HG02852 (cell line): ENCODE data around the gene TCF12.

Source experiments
- ATAC-seq: cut with Tn5 transposase; IDR thresholded peaks from one replicate; pipeline ENCODE4 v1.9.1; 2021; ENCODE audit warnings: mild to moderate bottlenecking, moderate library complexity; ENCODE audit not compliant: unreplicated experiment

TCF12 gene

GRCh38 chr15:57284535-57284934, 366.1 kb downstream of the TCF12 start:
- ATAC-seq = peak; percentile 58

GRCh38 chr15:57285386-57285785, 366.9 kb downstream of the TCF12 start:
- no peak for ATAC-seq

- ATAC-seq = no peak
Measured at GRCh38 chr15:57286446-57287122, 368.1 kb downstream of the TCF12 start.

- ATAC-seq = no peak
Measured at GRCh38 chr15:57287123-57287521, 368.7 kb downstream of the TCF12 start.

GRCh38 chr15:57288926-57289580, 370.6 kb downstream of the TCF12 start:
- ATAC-seq = no peak

- no peak for ATAC-seq
Measured at GRCh38 chr15:57290187-57290586, 371.7 kb downstream of the TCF12 start.

- no peak for ATAC-seq
Measured at GRCh38 chr15:57290826-57291225, 372.4 kb downstream of the TCF12 start.

- no peak for ATAC-seq
Measured at GRCh38 chr15:57296473-57297162, 378.2 kb downstream of the TCF12 start.

- no peak for ATAC-seq
Measured at GRCh38 chr15:57297163-57297593, 378.7 kb downstream of the TCF12 start.

- no peak for ATAC-seq
Measured at GRCh38 chr15:57297630-57298029, 379.2 kb downstream of the TCF12 start.

- no peak for ATAC-seq
Measured at GRCh38 chr15:57298204-57298603, 379.8 kb downstream of the TCF12 start.

GRCh38 chr15:57298843-57299550, 380.6 kb downstream of the TCF12 start:
- no peak for ATAC-seq

- no peak for ATAC-seq
Measured at GRCh38 chr15:57301307-57301706, 382.9 kb downstream of the TCF12 start.

GRCh38 chr15:57302640-57303257, 384.3 kb downstream of the TCF12 start:
- no peak for ATAC-seq

GRCh38 chr15:57305009-57305408, 386.6 kb downstream of the TCF12 start:
- ATAC-seq = no peak

GRCh38 chr15:57306161-57306943, 387.9 kb downstream of the TCF12 start:
- ATAC-seq = peak; percentile 68

GRCh38 chr15:57306944-57307411, 388.5 kb downstream of the TCF12 start:
- ATAC-seq = no peak

- no peak for ATAC-seq
Measured at GRCh38 chr15:57307527-57308169, 389.2 kb downstream of the TCF12 start.

- no peak for ATAC-seq
Measured at GRCh38 chr15:57308170-57308545, 389.7 kb downstream of the TCF12 start.
